B cell (primary cell): ENCODE data around the gene TKFC.

Experiments
- EZH2 ChIP-seq: IDR thresholded peaks from 2 replicates; pipeline ENCODE4 v1.6.1; 2012; ENCODE audit warnings: borderline replicate concordance, low read depth, mild to moderate bottlenecking, moderate library complexity, low read length; ENCODE audit not compliant: insufficient read depth, poor library complexity, severe bottlenecking
- TF ChIP-seq, protein P1 (sequence below): fragments of 200-600 bp; IDR thresholded peaks from one replicate; pipeline ENCODE4 v1.8.0; 2022; ENCODE audit warnings: antibody characterized with exemption, mild to moderate bottlenecking

DNA sequence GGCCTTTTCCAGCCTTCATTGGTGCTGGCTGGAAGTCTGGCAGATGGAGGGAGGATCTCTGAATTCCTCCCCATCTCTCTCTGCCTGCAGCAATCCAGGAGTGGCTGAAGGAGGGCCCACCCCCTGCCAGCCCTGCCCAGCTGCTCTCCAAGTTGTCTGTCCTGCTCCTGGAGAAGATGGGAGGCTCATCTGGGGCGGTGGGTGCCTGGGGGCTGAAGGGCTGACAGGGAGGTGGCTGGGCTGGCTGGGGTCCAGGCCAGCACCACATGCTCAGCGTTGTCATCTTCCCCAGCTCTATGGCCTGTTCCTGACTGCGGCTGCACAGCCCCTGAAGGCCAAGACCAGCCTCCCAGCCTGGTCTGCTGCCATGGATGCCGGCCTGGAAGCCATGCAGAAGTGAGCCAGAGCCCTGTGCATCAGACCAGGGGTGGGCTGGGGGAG, 12.2 kb downstream of the TKFC start:
- TF ChIP-seq, protein P1, sequence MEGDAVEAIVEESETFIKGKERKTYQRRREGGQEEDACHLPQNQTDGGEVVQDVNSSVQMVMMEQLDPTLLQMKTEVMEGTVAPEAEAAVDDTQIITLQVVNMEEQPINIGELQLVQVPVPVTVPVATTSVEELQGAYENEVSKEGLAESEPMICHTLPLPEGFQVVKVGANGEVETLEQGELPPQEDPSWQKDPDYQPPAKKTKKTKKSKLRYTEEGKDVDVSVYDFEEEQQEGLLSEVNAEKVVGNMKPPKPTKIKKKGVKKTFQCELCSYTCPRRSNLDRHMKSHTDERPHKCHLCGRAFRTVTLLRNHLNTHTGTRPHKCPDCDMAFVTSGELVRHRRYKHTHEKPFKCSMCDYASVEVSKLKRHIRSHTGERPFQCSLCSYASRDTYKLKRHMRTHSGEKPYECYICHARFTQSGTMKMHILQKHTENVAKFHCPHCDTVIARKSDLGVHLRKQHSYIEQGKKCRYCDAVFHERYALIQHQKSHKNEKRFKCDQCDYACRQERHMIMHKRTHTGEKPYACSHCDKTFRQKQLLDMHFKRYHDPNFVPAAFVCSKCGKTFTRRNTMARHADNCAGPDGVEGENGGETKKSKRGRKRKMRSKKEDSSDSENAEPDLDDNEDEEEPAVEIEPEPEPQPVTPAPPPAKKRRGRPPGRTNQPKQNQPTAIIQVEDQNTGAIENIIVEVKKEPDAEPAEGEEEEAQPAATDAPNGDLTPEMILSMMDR, result no peak
- no peak for TF ChIP-seq EZH2
